ENCODE measurements around the gene PRMT3.
"Not testable (repeated sequence)": the region's sequence is repeated elsewhere in the genome, so short reads cannot be mapped to it uniquely, and the experiment has no call there.

PRMT3 gene

DNA sequence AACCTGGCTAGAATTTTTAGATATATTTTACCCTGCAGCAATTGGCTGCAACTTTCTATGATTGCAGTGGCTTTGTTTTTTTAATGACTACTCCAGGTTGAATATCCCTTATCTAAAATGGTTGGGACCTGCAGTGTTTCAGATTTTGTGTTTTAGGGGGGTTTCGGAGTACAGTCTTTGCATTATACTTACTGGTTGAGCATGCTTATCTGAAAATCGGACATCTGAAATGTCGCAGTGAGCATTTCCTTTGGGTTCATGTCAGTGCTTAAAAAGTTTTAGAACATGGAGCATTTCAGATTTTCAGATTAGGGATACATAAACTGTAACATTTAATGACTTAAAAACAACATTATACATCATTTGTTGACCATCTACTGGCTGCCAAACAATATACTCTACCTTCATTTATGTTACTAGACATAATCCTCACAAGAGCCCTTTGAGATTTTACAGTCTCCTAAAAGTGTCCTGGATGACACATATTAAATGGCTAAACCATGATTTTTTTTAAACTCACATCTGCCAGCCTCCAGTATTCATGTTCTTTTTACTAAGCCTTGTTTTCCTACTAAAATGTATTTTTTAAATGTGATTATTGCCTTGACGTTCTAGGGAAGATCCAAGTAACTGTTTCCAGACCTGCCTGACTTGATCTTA lies 66.3 kb downstream of the PRMT3 start:
- DNase-seq (ENCODE audit: low read depth in 3 of 3, low spot score in 1 of 3) = no peak

DNA sequence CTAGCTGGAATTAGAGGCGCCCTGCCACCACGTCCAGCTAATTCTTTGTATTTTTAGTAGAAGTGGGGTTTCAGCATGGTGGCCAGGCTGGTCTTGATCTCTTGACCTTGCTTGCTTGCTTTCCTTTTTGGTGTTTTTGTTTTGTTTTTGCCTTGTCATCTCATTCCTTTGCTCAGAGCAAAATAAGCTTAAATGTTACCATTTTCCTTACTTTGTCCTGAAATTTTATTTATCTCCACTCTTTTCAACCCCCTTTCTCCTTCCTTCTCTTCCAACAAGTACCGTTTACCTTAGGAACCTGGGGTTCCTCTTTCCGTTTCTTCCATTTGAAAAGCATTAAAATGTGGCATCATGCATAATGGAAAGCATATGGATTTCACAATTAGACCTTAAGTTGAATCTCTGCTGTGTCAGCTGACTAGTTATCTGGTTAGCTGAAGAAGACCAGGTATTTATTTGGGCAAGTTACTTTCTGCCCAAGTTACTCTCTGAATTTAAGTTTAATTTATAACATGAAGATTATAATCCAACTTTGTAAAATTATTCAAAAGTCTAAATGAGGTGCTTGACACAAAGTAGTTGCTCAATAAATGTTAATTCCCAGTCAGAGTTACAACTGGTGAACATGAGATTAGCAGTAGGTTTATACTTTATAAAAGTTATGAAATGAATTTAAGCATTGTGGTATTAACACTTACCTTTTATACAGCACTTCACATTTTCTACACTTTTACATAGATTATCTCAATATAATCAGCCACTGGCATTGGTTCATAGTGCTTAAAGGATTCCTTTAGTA lies 69.7 kb downstream of the PRMT3 start:
- DNase-seq (ENCODE audit: low read depth in 3 of 3, low spot score in 1 of 3) = no peak

DNA sequence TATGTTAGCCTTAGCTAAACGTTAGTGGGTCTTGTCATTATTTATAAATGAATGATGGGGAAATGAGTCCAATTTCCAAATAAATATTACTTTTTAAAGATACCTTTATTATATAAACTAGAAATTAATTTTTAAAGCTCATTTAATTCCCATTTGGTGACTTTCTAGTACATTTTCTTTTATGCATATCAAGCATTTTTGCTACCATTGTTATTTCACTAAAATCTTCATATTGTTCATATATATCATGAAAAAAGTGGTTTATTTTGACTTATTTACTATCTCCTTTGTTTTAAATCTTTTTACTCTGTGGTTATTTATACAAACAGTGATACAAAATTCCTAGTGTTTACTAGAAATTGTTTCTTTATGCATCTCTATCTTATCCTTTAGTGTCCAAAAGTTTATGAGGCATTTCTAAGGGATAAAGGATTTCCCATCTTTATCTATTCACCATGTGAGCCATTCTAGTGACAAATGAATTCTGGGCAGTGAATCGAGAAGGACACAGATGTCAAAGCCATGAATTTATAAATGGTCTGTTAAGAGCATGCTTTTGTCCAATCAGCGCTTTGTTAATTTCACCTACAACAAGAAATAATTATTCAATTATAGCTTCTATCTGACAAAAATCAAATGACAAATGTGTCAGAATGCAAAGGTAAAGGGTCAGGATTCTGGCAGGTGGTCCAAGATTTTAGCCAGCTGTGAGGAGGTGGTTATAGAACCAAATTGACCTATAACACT lies 70.6 kb downstream of the PRMT3 start:
- DNase-seq (ENCODE audit: low read depth in 3 of 3, low spot score in 1 of 3) = no peak

DNA sequence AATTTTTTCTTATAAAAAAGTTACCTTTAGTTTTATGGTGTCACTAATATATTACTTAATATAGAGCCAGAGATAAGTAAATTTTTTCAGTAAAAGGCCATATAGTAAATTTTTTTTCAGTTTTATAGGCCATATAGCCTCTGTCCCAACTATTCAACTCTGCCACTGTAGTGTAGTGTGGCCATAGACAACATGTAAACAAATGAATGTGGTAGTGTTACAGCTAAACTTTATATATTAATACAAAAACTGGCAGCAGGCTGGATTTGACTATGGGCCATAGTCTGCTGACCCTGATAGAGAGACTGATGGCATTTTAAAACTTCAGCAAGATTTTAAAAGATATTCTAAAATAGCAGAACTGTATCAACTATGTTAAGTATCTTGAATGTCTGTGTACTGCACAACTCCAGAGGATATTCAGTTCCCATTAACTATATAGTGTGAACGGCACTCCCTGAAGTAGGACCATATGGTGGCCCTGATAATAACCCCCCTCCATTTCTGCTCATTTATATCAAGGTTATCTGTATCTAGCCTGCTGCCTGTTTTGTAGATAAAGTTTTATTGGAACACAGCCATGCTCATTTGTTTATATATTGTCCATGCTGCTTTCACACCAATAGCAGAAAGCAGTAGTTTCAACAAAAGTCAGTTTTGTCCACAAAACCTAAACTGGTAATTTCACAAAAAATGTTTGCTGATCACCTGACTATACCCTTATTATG lies 71.6 kb downstream of the PRMT3 start:
- DNase-seq (ENCODE audit: low read depth in 3 of 3, low spot score in 1 of 3) = no peak

DNA sequence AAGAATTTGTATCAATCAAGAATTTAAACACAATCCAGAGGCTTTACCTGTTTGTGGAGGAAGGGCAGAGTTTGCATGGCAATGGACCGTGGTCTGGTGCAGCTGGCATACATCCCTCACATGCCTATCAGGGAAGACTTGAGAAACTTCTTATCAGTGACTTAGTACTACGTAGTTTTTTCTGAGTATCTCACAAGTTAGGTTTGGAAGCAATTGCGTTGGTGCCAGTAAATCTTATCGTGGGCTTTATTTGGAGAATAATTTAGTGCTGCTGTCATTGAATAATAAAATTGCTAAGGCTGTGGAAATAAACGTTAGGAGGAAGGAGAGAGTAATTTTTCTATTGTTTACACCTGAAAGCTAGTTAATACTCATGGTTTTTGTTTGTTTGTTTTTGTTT lies 72.3 kb downstream of the PRMT3 start:
- no peak for DNase-seq (ENCODE audit: low read depth in 3 of 3, low spot score in 1 of 3)

DNA sequence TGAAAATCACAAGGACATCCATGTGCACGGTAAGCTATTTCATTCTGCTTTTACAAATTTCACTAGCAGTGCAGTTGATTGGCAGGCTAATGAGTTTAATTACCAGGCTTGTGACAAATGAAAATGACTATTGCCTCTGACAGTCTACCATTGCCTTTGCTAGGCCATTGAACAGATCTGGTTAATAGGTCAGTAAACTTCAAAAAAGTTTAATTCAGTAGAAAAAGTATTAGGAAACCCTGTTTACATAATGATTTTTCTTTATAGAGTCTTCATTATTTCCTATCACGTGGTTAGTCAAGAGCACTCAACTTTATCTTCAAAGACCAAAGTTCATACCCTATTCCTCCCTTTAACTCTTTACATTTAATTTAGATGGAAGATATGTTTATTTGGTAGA lies 77.0 kb downstream of the PRMT3 start:
- no peak for DNase-seq (ENCODE audit: low read depth in 3 of 3, low spot score in 1 of 3)

DNA sequence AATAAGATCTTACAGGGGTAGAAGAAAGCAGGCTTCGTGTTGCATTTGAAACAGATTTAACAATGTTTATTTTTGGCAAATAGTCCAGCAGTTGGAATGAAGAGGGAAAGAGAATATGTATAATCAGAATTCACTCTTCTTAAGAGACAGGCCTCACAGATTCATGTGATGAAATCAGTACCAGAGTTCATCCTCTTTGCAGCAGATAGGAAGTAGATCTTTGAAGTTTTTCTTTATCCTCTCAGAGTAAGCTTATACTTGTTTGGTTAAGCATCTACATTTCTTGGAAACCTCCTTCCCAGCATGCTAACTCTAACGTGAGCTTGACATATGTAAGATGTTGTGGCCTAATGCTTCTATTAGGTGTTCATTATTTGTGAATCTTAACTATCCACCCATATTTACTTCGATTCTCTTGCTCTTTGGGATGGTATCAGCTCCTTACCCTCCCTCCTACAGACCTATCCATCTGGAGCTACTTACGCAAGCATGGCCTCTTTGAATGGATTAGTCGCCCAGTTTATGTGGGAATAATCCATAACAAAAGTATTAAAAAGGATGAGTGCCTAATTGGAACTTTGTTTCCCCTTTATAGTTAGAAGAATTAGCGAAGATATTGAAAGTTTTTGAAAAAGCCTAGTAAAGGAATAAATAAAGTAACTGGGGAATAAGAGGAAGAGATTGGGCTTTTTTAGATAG lies 80.1 kb downstream of the PRMT3 start:
- no peak for DNase-seq (ENCODE audit: low read depth in 3 of 3, low spot score in 1 of 3)

DNA sequence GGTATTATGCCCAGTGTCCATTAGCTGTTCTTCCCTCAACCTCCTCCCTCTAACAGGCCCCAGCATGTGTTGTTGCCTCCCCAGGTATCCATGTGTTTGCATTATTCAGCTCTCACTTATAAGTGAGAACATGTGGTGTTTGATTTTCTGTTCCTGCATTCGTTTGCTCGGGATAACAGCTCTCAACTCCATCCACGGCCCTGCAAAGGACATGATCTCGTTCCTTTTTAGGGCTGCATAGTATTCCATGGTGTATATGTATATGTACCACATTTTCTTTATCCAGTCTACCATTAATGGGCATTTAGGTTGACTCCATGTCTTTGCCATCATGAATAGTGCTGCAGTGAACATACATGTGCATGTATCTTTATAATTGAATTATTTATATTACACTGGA lies 82.8 kb downstream of the PRMT3 start:
- DNase-seq (ENCODE audit: low read depth in 3 of 3, low spot score in 1 of 3) = no peak

DNA sequence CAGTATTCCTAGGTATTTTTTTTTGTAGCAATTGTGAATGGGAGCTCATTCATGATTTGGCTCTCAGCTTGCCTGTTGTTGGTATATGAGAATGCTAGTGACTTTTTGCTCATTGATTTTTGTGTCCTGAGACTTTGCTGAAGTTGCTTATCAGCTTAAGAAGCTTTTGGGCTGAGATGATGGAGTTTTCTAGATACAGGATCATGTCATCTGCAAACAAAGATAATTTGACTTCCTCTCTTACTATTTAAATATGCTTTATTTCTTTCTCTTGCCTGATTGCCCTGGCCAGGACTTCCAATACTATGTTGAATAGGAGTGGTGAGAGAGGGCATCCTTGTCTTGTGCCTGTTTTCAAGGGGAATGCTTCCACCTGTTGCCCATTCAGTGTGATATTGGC lies 84.4 kb downstream of the PRMT3 start:
- not testable (repeated sequence) for DNase-seq (ENCODE audit: low read depth in 3 of 3, low spot score in 1 of 3)

DNA sequence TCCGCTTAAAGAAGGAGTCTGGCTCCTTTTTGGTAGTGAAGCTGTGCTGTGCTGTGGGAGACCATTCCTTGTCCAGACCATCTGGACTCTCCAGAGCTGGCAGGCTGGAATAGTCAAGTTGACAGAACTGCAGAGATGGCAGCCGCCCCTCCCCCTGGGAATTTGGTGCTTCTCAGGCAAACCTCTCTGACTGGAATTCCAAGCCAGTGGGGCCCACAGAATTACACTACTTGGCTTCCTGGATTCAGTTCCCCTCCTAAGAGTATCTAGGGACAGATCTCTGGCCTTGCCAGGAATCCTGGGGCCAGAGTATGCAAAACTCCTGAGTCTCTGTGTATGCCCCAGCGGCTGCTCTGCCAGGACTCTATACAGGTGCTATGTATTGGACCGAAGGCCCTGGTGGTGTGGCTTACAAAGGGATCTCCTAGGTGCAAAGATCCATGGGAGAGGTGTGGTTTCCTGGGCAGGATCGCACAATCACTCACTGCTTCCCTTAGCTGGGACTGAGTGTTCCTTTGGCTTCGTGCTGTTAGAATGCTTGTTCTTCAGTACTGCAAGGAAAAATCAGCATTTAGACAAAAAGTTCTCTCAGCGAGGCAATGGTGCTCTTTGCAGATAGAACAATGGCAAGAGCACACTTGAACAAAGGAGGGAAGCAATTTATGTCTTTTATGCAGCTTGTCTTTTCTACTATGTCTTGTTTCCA lies 86.8 kb downstream of the PRMT3 start:
- no peak for DNase-seq (ENCODE audit: low read depth in 3 of 3, low spot score in 1 of 3)

DNA sequence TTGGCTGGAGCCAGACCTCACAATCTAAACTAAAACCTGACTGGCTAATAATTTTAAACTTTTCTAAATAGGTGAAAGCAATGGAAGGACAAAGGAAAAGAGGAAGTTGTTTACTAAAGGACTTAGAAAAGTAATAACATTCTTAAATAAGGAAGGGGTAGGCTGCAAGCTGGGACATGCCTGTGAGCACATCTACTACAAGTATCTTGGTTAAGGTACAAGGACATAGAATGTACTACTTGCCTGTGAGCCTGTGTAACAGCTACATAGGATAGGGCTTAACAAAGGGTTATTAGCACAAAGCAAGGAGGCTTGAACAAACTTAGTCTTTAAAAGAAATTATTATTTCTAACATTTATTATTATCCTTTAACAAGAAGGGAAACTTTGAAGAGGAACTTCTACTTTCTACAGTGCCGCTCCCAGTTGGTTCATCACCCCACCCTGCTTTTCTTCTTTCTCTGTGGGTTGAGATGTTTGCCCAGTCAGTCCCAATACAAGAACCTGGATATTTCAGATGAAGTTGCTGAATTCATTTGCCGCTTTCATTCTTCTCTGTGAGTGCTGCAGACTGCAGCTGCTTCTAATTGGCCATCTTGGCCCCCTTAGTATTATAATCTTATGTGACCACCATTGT lies 87.5 kb downstream of the PRMT3 start:
- DNase-seq (ENCODE audit: low read depth in 3 of 3, low spot score in 1 of 3) = no peak

DNA sequence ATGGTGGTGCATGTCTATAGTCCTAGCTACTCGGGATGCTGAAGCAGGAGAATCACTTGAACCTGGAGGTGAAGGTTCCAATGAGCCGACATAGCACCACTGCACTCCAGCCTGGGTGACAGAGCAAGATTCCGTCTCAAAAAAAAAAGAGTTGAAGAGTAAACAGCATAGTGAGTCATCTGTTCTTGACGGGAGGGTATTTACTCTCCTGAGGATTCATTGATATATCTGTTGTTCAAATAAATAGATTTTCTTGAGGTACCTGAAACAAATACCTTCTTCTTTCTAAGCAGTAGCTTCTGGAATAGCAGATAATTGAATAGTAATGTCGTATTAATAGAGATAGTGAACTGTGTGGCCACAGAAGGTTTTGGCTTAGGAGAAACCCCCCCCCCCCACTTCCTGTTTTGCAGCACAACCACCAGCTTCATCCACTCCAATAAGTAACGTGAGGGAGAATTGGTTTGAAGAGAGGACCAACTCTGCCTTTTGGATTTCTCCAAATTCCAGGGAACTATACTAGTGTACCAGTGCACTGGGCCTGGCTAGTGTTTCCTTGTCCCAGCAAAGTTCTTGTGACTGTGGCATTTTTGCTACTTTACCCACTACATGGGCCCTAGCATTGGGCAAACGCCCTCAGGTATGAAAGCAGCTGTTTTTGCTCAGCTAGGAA lies 90.0 kb downstream of the PRMT3 start:
- DNase-seq (ENCODE audit: low read depth in 3 of 3, low spot score in 1 of 3) = no peak

DNA sequence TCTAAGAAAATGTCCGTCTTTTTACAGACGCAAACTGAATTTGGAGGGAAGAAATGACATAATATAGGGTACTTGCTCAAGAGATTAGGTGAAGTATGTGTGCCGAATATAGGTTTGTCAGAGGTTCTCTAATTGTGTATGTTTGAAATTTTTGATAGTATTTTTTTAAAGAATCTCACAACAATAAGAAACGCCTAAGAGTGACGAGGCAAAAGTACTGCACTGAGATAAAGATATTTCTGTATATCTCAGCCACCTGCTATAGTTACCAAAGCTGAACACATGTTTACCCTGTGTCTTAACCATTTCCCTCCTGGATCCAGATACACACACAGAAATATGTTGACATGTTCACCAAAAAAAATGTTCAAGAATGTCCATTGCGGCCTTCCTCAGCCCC lies 92.0 kb downstream of the PRMT3 start:
- DNase-seq (ENCODE audit: low read depth in 3 of 3, low spot score in 1 of 3) = no peak

DNA sequence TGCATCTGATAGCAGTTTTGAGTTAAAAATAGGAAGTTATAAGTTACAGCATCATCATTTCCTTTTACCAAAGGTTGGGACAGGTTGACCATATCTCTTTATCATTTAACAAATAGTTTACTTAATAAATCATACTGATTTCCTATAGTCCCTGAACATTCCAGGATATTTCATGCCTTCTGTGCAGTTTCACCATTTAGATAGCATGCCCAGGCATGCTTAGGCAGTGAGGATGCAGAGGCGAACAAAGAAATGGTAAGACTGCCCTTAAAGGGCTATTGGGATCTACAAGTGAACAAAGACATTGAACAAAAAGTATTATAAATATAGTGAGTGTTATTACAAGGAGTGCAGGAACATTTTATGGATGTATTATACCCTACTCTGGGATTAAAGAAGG lies 96.4 kb downstream of the PRMT3 start:
- no peak for DNase-seq (ENCODE audit: low read depth in 3 of 3, low spot score in 1 of 3)

DNA sequence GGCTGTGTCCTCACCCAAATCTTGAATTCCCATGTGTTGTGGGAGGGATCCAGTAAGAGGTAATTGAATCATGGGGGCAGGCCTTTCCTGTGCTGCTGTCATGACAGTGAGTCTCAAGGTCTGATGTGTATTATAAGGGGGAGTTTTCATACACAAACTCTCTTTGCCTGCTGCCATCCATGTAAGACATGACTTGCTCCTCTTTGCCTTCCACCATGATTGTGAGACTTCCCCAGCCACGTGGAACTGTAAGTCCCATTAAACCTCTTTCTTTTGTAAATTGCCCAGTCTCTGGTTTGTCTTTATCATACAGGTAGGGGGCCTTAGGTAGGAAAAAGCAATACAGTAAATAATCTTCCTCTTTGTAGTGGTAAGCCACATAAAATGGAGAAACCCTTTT lies 96.9 kb downstream of the PRMT3 start:
- not testable (repeated sequence) for DNase-seq (ENCODE audit: low read depth in 3 of 3, low spot score in 1 of 3)

DNA sequence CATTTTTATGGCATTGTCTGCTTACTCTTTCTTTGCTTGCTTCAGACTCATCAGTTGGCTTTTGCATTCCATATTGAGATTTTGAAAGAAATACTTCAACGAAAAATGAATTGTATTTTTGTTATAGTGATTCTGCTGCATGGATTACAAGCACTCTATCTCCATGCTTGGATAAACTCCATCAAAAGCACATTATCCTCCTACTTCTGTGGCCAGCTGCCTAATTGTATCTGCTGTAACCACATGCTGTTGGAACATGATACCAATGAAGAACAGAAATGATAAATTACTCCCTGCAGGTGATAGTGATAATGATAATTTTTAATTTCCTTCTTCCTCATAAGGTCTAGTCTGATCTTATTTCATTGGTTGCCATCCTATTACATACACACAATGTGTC lies 100.8 kb downstream of the PRMT3 start:
- DNase-seq (ENCODE audit: low read depth in 3 of 3, low spot score in 1 of 3) = no peak

DNA sequence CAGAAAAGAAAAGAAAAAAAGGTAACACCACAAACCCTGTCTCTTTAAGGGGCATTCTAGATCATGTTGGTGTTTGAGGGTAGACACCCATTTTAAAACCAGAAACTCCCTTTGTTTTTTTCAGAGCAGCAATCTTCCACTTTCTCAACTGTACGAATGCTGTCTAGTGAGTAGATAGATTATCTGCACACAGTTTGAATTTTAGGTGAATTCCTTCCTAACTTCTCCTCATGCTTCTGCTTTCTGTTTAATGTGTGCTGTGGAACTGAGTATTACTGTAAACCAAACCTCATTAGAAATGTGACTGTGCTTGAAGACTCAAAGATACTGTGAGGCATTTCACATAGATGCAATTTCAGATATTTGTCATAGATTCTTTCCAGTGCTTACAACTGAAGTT lies 102.4 kb downstream of the PRMT3 start:
- no peak for DNase-seq (ENCODE audit: low read depth in 3 of 3, low spot score in 1 of 3)

DNA sequence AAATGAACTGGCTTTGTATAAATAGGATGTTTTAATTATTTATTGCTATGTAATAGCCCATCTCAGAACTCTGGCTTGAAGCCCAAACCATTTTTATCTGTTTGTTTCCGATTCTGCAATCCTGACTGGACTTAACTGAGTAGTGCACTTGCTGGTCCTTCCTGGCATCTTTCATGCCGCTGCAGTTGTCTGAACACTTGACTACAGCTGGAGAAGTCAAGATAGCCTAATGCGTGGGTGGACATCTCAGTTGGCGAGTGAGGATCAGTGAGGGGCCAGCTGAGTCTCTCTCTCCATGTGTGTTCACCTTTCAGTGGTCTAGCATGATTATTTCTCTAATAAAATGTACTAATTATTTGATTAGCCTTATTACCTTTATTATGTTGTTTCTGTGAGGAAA lies 105.8 kb downstream of the PRMT3 start:
- no peak for DNase-seq (ENCODE audit: low read depth in 3 of 3, low spot score in 1 of 3)

DNA sequence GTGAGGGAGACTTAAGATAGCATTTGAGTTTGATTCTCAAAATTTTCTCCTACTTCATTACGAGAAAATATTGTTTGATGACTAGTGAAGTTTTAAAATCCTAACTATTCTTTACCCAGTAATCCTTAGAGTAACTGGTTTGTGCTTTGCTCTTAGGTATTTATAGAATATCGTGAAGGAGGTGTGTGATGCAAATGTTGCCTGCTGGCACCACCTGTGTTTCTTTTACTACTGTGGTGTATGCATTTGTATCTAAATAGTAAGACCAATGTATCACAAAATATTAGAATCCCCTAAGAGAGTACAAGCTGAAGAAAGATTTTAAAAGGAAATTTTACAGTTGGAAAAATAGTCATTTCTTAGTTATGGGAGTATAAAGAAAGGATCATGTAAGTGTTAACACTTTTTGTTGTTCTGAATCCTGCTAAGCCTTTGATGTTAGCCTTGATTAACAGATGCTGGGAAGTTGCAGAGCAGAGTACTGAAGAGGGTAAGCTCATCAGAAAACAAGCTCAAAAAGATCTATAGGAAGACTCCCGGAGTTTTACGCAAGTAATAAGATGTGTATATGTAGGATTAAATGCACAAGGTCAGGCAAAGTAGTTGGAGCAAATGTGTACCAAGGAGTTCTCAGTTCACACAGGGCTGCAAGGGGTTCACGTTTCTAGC lies 109.7 kb downstream of the PRMT3 start:
- no peak for DNase-seq (ENCODE audit: low read depth in 3 of 3, low spot score in 1 of 3)
